Activated CD4-positive, alpha-beta T cell treated with anti-CD3 and anti-CD28 coated beads, Interleukin-2, Interleukin-6, amounts not matched to agents 100 ng/mL and 50 ng/mL, durations not matched to agents 16 hours and 8 hours (primary cell): ENCODE data around the gene EIF3I.
"Not testable (repeated sequence)": the region's sequence is repeated elsewhere in the genome, so short reads cannot be mapped to it uniquely, and the experiment has no call there.

ENCODE experiments used
- DNase-seq: peaks from one replicate; pipeline ENCODE4 v3.0.0-alpha.2; 2020

Gene EIF3I

DNA sequence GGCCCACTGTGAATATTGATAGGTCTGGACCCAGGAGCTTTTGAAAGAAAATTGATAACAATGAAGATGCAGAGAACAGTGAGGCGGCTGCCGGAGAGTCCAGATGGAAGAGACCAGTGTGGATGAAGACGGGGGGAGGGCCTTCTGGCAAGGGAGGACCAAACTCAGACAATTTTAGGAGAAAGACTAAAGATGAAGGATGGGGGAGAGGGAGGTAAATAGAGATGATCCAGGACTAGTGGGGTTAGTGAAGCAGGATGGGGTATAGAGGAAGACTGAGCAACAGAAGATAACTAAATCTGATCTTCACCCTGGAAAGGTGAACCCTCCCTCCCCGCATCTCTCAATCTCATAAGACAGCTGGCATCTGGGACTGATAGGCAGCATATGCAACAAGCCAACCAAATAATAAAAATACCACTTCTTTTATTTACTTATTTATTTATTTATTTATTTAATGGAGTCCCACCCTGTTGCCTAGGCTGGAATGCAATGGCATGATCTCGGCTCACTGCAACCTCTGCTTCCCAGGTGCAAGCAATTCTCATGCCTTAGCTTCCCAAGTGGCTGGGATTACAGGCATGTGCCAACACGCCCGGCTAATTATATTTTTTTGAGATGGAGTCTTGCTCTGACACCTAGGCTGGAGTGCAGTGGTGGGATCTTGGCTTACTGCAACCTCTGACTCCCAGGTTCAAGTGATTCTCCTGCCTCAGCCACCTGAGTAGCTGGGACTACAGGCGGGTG is 10.5 kb downstream of the EIF3I start:
- no peak for DNase-seq

DNA sequence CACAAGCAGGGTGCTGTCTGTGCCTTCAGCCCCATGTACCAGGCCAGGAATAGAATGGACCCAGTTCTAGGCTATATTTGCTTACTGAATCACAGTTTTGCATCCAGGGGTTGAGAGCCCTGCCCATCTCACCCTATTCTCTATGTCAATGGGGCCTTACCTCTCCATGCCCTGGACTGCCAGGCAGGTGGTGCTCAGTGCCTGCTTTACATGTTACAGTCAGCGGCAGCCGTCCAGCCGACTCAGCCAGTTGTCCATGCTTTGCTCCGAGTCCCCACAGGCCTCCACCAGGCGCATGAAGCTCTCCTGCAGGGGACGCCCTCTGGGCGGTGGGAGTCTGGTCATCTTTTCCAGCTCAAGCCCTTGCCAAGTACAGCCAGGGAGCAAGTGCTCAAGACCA is 12.6 kb downstream of the EIF3I start:
- DNase-seq: no peak

DNA sequence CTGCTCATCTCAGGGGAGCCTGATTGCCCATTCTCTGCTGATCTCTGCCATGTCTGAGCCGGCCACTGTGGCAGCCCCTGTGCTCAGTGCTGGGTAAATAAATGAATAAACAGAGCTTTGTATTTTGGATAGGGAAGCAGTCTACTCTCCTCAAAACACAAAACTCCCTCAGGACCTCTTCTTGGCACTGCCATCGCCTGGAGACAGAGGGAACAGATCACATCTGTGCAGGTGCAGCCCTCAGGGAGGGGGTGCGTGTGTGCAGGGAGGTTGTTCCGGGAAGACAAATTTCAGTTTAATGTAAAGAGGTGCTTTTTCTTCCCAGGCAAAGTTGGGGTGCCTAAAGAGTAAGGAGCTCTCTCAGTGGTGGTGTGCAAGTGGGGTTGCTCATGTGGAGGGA is 17.1 kb downstream of the EIF3I start:
- no peak for DNase-seq

DNA sequence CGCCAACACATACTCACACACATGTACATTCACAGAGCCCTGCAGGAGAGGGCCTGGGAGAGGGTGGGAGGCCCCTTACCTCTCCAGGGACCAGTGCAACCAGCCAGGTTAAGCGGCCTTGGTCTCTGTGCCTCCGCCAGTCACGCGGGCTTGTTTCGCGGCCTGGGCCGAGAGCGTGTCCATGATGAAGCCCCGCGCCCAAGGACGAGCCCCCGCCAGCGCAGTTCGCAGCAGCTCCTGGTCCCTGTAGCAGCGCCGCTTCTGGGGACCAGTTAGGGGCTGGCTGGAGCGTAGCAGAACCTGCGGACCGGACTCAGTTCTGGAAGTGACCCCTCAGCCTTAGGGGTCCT is 17.6 kb downstream of the EIF3I start:
- DNase-seq: no peak

DNA sequence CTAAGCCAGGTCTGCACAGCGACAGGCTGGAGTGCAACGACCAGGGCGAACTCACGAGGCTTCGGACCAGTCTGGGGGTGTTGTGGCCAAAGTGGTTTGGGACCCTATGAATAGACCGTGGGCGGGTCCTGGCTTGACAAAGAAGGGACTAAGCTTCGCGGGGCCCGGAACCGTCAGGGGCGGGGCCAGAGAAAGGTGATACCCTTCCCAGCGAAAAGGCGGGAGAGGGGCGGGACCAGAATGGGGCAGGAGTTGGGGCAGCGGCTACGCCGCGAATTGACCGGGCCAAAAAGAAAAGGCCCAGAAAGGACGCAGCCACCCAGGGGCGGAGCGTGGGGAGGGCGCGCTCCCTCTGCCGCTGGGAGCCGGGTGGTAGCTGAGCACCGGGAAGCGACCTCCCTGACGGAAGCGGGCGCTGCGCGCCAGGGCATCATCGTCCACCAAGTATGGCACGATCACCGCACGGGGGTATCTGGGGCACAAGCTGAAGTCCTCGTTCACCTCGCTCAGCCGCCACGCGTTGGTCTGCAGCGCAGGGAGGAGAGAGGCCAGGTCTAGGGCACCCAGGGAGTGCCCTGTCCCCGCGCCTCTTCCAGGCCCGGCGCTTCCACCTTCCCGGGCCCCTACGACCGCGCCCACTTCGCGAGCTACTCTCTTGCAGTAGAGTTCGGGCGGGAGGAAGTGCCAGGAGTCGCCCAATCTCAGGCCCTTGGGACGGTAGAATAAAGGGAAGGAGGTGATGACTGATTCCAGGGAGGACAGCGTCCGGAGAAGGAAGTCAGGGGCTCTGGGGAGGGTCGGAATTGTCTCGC is 18.1 kb downstream of the EIF3I start:
- DNase-seq: peak; percentile 50

DNA sequence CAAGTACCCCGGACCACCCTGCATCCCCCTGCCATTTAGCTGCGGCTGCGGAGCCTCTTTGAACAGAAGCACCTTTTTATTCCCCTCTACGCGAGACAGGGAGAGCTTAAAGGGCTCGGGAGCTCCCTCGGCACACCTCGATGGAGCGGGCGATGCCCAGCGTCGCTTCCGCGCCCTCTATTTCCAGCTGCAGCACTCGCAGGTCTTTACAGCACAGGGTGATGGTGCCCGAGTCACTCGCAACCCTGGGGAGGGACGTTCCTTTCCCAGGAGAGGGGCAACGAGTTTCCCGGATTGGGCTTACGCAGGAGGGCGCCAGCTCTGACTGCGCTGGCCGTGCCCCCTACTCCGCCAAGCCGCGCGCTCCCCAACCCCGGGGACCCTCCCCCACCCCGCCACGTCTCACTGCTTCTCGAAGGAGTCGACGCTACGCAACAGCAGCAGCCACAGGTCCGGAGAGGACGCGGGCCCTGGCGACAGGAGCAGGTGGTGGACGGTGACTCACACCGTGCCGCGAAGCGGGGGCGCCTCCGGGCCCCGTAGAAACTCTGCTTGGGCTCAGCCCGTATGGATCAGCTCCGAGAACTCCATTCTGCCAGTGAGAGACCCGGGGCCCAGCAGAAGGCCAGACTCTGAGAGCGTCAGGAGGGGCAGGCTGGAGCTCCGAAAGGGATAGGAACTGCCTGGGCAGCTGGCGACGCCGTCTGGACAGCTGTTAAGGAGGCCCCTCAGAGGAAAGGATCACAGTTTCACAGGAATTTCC is 19.0 kb downstream of the EIF3I start:
- DNase-seq: peak; percentile 32

DNA sequence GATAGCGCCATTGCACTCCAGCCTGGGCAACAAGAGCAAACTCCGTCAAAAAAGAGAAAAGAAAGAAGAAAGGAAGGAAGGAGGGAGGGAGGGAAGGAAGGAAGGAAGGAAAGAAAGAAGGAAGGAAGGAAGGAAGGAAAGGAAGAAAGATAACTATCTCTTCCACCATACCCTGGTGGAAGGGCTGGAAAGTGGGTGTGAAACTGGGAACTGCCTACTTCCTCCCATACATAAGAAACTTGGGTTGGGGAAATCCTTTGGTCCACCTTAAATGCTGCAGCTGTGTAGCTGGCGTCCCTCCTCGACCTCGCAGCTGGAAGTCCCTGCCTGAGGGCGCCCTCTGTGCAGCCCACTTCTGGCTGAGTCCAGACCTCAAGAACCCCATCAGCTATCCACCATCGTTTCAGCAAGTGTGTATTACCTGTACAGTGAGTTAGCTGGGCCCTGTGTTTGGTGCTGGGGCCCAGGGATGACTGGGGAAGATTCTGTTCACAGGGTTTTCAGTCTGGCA is 20.2 kb downstream of the EIF3I start:
- DNase-seq: no peak

DNA sequence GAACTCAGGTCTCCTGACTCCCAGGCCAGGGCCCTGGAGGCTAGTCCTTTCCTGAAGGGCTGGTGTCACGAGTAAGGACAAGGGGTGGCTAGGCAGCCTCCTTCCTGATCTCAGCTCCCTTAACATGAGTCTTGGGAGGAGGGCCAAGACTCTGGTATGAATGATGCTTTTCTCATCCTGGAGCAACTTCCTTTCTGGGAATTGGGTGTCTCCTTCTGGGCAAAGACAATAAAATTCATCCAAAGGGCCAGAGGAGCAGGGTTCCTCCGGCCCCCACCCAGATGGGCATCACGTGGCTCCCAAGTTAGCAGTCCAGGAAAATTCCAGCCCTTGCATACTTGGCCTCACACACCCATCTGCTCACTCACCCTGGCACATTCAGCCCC is 24.7 kb downstream of the EIF3I start, which contains the start of gene FAM167B:
Gene FAM167B, plus strand, starts transcription at position 335 of the 386 bp plus-strand sequence. CDS start 200 bp downstream, outside the sequence.
- no peak for DNase-seq

DNA sequence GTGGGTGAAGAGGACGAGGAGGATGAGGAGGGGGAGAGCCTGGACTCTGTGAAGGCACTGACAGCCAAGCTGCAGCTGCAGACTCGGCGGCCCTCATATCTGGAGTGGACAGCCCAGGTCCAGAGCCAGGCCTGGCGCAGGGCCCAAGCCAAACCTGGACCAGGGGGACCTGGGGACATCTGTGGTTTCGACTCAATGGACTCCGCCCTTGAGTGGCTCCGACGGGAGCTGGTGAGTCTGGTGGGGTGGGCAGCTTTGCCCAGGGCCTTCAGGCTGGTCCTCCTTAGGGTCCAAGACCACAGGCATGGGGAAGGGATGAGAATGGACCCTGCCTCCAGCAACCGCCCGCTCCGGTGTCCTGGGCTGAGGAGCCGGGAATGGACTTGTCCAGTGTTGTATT is 25.2 kb downstream of the EIF3I start:
- no peak for DNase-seq

DNA sequence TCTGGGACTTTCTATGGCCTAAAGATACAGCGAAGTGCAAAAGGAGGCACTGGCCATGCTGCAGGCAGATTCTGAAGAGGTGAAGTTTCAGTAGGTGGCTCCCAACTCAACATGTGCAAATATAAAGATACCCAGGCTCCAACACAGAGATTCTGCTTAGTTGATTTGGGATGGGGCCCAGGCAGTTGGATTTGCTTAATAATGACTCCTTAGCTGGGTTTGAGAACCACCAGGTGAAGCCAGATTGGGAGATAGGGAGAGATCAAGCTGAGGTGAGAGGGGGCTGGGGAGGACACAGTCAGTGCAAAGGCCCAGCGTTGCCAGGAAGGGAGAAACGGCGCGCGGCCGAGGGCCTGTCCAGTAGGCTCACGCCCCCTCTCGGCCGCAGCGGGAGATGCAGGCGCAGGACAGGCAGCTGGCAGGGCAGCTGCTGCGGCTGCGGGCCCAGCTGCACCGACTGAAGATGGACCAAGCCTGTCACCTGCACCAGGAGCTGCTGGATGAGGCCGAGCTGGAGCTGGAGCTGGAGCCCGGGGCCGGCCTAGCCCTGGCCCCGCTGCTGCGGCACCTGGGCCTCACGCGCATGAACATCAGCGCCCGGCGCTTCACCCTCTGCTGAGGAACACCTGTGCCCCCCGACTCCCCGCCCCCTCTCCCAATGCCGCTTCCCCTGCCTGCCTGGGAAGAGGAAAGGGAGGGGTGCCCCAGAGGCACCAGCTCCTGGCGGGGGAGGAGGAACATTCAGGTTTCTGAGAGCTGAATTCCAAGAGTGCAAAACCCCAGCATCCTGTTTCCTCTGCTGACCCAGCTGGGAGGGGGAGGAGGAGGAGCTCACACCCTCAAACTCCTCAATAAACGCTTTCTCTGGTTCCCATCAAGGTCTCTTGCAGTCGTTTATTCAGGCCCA is 26.0 kb downstream of the EIF3I start:
- DNase-seq: peak; percentile 93

DNA sequence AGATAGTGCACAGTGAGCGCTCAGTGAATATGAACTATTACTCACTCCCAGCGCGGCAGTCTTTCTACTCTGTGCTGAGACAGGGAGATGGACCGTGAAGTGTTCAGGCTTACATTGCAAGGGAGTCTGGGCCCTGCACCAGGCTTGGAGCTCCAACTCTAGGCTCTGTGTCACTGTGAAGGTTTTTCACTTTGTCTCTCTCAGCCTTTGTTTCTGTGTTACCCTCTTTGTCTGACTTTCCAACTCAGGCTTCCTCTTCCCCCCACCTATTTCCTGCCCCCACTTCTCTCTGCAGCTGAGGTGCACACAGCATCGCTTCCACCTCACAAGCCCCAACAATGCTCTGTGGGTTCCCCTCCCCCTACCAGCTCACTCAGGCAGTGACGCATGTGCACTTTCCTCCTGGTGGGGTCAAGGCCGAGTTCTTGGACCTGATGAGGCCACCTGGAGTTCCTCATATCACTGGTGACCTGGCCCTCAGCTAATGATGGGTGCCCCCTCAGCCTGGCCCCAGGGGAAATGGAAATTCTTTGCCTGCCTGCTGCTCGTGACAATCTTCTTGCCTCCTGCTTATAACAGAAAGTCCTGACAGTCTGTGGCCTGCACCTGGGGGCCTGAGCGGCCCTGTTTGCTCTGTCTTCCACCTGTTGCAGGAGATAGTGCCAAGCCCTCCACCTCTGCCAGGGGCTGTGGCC is 27.8 kb downstream of the EIF3I start:
- peak; percentile 94 for DNase-seq

DNA sequence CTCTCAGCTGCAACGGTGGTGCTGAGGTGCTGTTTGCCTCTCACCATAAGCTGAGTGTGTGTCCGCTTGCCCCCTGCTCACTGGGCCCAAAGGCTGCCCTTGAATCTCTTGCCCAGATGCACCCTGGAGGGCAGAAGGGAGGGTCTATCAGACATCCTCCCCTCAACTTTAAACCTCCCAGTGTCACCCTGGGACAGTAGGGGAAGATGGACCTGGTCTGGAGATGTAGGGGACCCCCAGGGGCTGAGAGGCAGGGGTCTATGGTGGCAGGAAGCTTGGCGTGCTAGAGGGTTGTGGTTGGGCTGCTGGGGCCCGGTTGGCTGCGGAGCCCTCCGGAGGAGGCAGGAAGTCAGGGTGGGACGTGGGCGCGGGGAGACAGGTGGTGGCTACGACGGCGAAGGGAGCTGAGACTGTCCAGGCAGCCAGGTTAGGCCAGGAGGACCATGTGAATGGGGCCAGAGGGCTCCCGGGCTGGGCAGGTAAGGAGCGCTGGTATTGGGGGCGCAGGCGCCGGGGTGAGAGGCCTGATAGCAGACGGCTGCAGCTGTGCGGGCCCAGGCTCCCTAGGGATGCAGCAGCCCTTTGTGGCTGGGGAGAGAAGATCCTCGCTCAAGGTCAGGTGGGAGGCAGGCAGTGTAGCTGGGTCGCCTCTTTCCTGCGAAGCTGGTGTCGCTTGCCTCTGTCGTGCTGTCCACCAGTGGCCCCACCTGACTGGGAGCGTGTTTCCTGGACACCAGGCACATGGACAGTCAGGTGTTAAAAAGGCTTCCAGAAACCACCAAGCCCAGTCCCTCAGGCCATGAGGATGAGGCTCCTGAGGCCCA is 28.9 kb downstream of the EIF3I start, which contains the start of gene LCK:
Gene LCK, plus strand, starts transcription at position 373 of the 824 bp plus-strand sequence. CDS start 23,065 bp downstream, outside the sequence.
- peak; percentile 83 for DNase-seq

DNA sequence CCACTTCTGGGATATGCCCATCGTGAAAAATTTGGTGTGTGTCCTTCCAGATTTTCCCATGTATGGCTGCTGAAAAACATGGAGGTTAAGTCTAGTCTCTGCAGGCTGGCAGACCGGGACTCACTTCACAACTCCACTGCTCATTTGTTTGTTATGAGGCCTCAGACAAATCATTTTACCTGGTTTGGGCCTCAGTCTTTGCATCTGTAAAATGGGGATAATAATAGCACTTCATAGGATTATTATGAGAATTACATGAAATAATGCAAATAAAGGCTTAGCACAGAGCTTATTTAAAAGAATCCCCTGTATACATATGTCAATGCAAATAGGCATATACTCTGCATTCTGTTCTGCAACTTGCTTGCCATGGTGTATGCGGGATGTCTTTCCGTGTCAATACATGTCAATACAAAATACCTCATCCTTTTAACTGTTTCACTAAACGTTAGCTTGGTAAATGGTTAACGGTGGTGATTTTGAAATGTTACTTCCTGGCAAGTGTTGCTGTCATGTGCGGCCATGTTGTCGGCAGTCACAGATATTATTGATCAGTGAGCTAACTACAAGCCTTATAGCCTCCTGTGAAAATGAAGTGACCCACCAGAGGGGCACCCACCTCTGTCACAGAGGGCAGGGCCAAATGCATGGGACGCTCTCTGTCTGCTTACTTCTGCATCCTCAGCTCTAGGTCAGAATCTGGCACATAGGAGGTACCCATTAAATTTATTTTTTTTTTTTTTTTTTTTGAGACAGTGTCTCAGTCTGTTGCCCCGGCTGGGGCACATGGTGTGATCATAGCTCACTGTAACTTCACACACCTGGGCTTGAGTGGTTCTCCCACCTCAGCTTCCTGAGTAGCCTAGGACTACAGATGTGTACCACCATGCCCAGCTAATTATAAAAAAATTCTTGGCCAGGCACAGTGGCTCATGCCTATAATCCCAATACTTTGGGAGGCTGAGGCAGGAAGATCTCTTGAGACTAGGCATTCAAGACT is 33.2 kb downstream of the EIF3I start:
- peak; percentile 74 for DNase-seq

DNA sequence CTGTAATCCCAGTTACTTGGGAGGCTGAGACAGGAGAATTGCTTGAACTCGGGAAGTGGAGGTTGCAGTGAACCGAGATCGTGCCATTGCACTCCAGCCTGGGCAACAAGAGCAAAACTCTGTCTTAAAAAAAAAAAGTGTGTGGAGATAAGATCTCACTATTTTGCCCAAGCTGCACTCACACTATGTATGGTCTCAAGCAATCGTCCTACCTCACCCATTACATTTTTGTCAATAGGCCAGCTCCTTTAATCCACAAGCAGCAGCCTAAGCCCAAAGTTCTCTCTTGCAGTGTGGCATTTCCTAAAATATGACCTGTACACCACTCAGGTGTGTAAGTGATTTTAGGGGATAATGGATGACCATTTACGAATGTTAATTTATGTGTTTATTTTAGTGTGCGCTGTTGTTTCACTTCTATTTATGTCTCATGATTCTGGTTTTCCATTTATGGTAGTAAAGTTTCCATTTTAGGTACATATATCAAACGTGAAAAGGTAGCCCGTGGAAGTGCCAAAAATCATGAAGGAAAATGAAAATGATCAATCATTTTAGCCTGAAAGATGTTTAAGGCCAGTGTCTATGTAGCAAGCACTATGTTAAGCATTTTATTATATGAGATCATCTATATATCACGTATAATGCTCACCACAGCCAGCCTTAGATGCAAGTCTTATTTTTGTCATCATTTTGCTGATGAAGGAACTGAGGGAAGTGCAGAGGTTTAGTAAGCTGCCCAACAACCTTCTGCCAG is 34.4 kb downstream of the EIF3I start:
- DNase-seq: peak; percentile 47

DNA sequence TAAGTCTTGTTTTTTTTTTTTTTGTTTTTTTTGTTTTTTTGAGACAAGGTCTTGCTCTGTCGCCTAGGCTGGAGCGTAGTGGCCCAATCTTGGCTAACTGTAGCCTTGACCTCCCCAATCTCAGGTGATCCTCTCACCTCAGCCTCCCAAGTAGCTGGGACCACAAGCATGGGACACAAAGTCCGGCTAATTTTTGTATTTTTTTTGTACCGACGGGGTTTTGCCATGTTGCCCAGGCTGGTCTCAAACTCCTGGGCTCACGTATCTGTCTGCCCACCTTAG is 35.0 kb downstream of the EIF3I start:
- no peak for DNase-seq

DNA sequence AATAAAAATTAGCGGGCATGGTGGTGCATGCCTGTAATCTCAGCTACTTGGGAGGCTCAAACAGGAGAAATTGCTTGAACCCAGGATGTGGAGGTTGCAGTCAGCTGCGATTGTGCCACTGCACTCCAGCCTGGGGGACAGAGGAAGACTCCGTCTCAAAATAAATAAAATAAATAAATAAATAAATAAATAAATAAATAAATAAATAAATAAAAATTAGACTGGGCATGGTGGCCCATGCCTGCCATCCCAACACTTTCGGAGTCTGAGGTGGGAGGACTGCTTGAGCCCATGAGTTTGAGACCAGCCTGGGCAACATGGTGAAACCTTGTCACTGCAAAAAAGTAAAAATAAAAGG is 41.0 kb downstream of the EIF3I start:
- DNase-seq: not testable (repeated sequence)

DNA sequence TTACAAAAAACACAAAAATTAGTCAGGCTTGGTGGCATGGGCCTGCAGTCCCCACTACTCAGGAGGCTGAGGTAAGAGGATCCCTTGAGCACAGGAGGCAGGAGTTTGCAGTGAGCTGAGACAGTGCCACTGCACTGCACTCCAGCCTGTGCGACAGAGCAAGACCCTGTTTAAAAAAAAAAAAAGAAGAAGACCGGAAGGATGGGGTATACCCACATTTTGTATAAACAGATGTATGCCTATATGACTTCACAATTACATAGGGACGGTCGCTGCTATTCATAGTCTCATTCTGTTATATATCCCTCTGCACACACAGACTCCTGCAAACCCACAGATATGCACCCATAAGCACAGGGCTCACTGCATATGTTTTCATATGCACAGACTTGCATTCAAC is 41.5 kb downstream of the EIF3I start:
- peak; percentile 37 for DNase-seq

DNA sequence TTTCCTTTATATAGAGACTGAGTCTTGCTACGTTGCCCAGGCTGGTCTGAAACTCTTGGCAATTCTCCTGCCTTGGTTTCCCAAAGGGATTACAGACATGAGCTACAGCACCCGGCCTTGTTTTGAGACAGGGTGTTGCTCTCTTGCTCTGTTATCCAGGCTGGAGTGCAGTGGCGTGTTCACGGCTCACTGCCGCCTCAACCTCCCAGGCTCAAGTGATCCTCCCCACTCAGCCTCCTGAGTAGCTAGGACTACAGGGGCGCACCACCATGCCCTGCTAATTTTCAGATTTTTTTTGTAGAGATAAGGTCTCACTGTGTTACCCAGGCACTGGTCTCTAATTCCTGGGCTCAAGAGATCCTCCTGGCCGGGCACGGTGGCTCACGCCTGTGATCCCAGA is 43.6 kb downstream of the EIF3I start:
- no peak for DNase-seq
